ENCODE measurements around the gene TRIM43.
"Not testable (repeated sequence)": the region's sequence is repeated elsewhere in the genome, so short reads cannot be mapped to it uniquely, and the experiment has no call there.

The TRIM43 gene

DNA sequence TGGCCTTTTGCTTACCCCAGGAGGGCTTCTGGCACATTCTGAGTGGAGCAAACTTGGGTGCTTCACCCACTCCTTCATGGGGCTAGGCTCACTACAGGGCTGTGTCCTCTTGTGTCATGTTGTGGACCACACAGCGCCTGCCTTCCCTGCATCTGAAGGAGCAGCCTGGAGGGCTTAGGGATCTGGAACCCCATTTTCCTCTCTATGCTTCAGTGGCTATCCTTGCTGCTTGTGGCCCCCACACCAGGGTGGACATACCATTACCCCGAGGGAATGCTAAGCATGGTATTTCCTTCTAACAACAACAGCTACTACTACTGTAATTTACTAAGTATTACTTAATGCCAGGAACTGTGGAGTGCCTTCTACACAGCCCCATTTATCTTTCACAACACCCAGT, 50.6 kb downstream of the TRIM43 start:
- not testable (repeated sequence) for DNase-seq

DNA sequence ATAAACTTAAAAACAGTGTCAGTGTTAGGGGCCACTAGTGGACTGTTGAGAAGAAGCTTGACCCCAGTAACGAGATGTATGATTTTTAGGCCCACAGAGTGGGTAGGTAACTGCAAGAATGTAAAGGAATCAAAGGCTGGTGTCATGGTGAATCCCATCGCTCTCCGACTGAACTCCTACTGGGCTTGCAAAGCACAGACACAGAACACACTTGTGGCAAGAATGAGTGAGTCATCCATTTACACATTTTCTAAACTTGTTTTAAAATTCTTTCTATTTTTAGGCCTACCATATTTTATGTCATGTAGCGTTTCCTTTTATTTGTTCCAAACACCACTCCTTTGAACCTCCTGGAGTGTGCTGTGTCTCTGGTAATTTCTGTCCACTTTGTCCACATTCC, 51.1 kb downstream of the TRIM43 start:
- DNase-seq: not testable (repeated sequence)

DNA sequence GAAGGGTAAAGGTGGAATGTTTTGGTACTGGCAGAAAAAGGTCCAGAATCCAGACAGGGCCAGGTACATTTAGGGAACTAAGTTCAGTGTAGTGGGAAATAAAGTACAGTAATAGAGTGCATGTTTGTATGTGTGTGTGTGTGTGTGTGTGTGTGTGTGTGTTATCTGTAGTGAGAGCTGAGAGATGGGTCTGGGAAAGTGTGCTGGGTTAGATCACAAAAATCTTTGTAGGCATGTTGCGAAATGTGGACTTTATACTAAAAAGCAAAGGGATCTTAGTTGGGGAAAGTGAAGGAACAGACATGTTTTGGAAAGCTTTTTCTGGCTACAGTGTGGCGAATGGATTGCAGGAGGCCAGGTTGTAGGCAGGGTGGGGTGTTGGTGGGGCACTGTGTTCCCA, 53.5 kb downstream of the TRIM43 start:
- DNase-seq: not testable (repeated sequence)

DNA sequence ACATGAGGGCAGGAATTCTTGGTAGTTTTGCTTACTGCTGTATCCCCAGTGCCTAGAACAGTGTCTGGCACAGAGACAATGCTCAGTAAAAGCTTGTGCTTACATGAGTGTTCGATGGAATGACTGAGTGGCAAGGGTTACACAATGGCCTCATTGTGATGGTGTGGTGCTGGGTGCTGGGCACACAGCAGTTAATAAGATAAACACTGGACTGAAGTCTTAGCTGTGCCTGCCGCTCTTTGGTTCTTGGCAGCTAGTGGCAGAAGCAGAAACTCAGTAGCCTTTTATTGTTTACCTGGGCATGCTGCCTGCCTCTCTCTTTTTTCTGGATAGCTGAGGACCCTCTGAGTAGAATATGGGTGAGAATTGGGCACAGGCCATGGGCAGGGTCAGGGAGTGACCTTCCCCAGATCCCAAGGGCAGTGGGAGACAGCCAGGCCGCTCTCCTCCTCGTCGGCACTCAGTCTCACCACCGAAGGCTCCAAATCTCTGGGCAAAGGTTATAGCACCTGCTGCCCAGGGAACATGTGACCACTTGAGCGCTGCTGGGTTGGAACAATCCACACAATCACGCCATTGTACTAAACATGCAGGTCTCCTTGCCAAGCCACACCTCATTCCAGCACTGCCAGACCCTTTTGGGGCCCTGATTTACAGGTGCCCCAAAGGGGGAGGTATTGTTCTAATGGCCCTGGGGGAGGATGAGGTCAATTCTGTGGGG, 54.6 kb downstream of the TRIM43 start:
- DNase-seq: not testable (repeated sequence)

DNA sequence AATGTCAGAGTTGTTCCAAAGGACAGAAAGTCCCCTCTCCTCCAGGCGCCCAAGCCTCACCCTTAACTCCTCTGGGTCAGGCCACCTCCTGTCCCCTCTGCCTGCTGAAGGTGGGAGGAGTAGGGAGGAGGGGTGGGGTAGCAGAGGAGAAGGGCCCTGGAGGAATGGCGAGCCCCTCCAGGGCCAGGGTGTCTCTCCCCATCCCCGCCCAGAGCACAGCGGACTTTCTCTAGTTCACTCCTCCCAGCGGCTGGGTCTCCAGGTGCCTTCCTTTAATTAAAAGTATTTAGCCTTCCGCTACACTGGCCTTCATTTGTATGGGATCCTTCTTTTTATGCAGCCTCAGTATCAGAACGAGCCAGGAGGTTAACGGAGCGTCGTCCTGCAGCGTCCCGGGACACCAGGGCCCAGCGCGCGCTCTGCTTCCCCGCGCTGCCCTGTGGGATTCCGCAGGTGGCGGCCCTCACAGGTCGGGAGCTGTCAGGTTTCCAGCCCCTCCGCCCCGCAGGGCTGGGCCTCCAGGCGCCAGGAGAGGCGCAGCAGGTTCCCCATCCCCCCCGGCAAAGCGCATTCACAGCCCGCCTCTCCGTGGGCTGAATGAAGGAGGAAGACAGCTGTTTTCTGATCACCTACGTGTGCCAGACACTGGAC, 57.2 kb downstream of the TRIM43 start:
- DNase-seq: not testable (repeated sequence)
